T-helper 17 cell (primary cell): ENCODE measurements around the gene TRAP1. TPM values are rescaled to one million over a fixed set of nuclear protein-coding genes. Genes with fewer than 3 reads are reported as not detected.
A peak's percentile ranks its signal among the peaks of the same experiment; 100 is the strongest.

Experiments
- ATAC-seq: fragments of 150-1000 bp; cut with Tn5 transposase; 2 replicates; pipeline ENCODE4 v1.10.0; 2021; ENCODE audit warnings: mild to moderate bottlenecking, moderate library complexity
- DNase-seq, 3 donors: peaks; one replicate each; pipeline versions ENCODE4 v3.0.0 to v3.0.0-alpha.2; 2020 to 2021
- H3K9me3 ChIP-seq: one replicate; pipeline ENCODE4 v1.7.0; 2013; ENCODE audit warnings: low read length, mild to moderate bottlenecking; ENCODE audit not compliant: control insufficient read depth, poor library complexity, severe bottlenecking
- H3K27ac Mint-ChIP-seq: one replicate; pipeline ENCODE4 v1.8.0; 2022; ENCODE audit warnings: mild to moderate bottlenecking, moderate library complexity, mixed read lengths
- H3K27me3 Mint-ChIP-seq: one replicate; pipeline ENCODE4 v1.8.0; 2022; ENCODE audit warnings: mixed read lengths
- H3K36me3 Mint-ChIP-seq: one replicate; pipeline ENCODE4 v1.8.0; 2022; ENCODE audit warnings: low read depth, mixed read lengths
- H3K4me1 Mint-ChIP-seq: one replicate; pipeline ENCODE4 v1.8.0; 2022; ENCODE audit warnings: mild to moderate bottlenecking, mixed read lengths
- H3K4me3 Mint-ChIP-seq: one replicate; pipeline ENCODE4 v1.8.0; 2022; ENCODE audit warnings: mild to moderate bottlenecking, moderate library complexity, mixed read lengths
- total RNA-seq, 4 donors: library from RNA in 2 of 4; stranded (reverse) in 2 of 4; gene quantifications; one replicate each; pipeline ENCODE4 v1.2.3 and lab custom pipeline; 2022 to 2026

TRAP1 gene
- total RNA-seq, 2 donors from 2014 or later, result 77.2 to 80.4 TPM

GRCh38 chr16:3654249-3654991, 62.9 kb downstream of the TRAP1 start, which contains the start of gene DNASE1:
Gene DNASE1, plus strand, starts transcription at chr16:3654691. Its CDS starts 683 bp downstream, at chr16:3655374.
- Mint-ChIP-seq H3K4me1 (peaks cover 10% of the 10 kb centered on the region), H3K36me3 (no peaks in the 10 kb centered on the region), H3K27ac (no peak within 1 kb of the TSS), H3K4me3 (no peak within 1 kb of the TSS), H3K27me3 (no peaks in the 10 kb centered on the region)
- ATAC-seq (peak; percentile 77), DNase-seq (peak in 2 of 3 donors; percentile 15 to 39)
- H3K9me3 ChIP-seq, result no peaks in the 10 kb centered on the region

GRCh38 chr16:3652373-3653195, 64.7 kb downstream of the TRAP1 start:
- Mint-ChIP-seq H3K36me3 (no peaks in the 10 kb centered on the region), H3K4me1 (peaks cover 7% of the 10 kb centered on the region), H3K27me3 (no peaks in the 10 kb centered on the region), H3K27ac (no peak overlapping the region), H3K4me3 (no peak overlapping the region)
- no peak for ATAC-seq
- H3K9me3 ChIP-seq, result no peaks in the 10 kb centered on the region
- no peak for DNase-seq

DNA sequence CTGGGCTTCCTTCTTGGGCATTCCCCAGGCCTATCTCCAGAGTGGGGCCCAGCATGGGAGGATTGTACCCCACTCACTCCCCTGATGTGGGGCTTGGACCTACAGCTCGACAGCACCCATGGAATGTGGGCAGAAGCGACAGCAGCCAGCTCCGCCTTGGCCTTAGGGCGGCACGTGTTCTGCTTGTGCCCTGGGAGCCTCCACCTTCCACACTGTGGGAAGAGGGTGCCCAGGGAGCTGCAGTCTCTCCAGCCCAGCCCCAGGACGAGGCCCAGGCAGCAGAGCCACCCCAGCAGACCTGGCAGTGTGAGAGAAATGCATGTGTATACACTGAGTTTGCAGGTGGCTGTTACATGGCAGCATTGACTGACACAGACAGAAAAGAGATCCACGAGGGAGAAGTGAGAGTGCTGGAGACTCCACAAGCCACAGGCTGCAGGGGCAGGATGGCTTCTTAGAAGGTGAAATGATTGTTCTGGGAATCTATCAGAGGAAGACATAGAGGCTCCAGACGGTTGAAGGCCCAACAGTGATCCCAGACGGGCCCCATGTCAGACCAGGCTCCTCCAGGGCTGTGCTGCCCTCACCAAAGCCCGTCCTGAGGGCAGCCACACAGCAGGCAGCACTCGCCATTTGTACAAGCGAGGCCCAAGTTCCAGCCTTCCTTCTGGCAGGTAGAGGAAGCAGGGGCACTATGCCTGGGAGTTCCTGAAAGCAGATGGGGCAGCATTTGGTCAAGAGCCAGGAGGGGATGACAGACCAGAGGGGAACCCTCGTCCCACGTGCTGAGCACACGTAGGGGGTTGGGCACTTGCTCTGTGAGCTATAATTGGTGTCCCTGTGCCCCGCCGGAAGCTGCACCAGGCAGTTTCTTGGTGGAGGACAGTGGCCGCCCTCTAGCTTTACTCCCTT, 65.6 kb downstream of the TRAP1 start:
- Mint-ChIP-seq H3K36me3 (no peaks in the 10 kb centered on the region), H3K27ac (peak overlapping the region; percentile 21), H3K27me3 (no peaks in the 10 kb centered on the region), H3K4me1 (peaks cover 7% of the 10 kb centered on the region), H3K4me3 (no peak overlapping the region)
- no peak for ATAC-seq
- DNase-seq, result no peak
- no peaks in the 10 kb centered on the region for H3K9me3 ChIP-seq

DNA sequence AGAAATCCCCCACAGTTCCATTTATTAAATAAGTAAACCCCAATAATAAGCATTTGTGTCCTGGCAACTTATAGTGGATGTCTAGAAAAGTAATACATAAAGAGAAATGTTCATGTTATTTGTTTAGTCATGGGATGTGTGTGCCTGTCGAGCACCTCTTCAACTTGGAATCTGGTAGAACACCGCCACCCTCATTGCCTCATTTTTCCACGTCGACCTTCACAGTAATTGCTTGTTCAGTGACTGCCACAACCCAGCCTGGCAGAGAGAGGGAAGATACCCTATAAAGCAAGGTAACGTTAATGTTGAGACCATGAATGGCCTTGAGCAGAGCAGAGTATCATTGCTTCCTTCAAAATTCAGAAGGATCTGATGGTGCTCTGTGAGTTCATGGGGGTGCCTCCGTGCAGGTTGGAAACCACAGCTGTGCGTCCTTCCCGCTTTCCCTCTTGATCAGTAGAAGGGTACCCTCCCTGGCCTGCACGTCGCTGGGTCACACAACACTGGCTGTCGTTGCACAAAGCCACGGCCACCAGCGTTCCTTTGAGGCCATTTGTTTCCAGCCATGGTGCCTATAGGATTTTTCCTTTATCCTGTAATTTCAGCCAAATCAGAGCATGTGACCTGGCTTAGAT, 66.6 kb downstream of the TRAP1 start:
- Mint-ChIP-seq H3K36me3 (no peaks in the 10 kb centered on the region), H3K4me1 (peaks cover 10% of the 10 kb centered on the region), H3K27ac (peak overlapping the region; percentile 21), H3K4me3 (no peak overlapping the region), H3K27me3 (no peaks in the 10 kb centered on the region)
- H3K9me3 ChIP-seq, result no peaks in the 10 kb centered on the region
- ATAC-seq (no peak), DNase-seq (no peak)

- H3K27me3 Mint-ChIP-seq, result no peaks in the 10 kb centered on the region
- no peak overlapping the region for H3K4me3 Mint-ChIP-seq
- ATAC-seq (no peak), DNase-seq (no peak)
- peaks cover 2% of the 10 kb centered on the region for H3K4me1 Mint-ChIP-seq
- no peaks in the 10 kb centered on the region for H3K36me3 Mint-ChIP-seq
- no peak overlapping the region for H3K27ac Mint-ChIP-seq
- H3K9me3 ChIP-seq, result no peaks in the 10 kb centered on the region
These were observed 70.9 kb downstream of the TRAP1 start for GRCh38 chr16:3646348-3646920.

DNA sequence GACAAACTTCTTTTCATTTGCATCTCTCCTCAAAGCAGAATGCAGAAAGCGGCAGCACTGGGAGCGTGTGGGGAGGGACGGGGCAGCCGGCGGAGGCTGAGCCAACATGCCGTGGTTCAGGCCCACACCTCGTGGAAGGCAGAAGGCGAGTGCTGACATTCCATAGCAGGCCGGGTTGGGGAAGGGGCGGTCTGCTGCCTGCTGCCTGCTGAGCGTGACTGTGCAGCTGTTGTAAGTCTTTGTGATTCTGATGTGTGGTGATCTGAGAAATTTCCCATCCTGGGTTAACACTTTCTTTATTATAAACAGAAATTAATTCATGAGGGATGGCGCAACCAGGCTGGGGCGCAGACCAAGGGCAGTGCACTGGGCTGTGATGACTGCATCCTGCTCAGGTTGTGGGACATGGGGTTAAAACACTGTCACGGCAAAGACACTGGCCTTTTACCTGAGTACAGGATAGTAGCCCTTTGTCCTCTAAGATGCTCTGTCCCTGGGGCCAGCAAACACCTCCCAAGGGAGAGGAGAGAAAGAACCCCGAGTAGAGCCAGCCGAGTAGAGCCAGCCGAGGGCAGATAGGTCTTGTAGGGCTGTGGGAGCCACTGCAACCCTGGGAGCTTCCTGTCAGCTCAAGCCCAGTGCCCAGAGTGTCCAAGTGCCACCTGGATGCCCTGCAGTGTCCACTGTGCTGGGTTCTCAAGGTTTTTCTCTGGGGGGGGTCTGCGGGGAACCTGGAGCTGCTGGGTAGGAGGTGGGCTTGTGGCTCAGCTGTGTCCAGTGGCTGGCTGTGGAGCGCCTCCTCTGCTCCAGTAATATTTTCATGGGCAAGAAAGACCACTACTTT, 71.6 kb downstream of the TRAP1 start:
- H3K4me1 Mint-ChIP-seq, result peaks cover 2% of the 10 kb centered on the region
- H3K27me3 Mint-ChIP-seq, result no peaks in the 10 kb centered on the region
- no peaks in the 10 kb centered on the region for H3K9me3 ChIP-seq
- ATAC-seq (no peak), DNase-seq (no peak)
- H3K4me3 Mint-ChIP-seq, result no peak overlapping the region
- no peaks in the 10 kb centered on the region for H3K36me3 Mint-ChIP-seq
- no peak overlapping the region for H3K27ac Mint-ChIP-seq

DNA sequence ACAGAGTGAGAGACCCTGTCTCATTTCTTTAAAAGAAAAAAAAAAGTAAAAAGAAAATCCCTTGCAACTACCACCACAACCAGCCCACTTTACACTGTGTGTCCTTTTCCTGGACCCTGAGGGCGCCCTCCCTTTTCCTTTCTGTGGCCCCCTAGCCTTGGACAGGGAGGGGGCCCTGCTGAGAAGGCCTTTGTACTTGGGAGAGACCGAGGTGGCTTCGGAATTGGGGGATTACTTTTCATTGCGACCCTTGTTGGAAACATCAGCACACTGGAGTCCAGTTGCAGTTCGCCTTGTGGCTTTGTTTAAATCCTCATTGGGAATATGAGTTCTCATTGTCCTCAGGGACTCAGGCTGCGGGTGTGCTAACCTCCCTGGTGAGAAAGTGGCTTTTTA, 72.2 kb downstream of the TRAP1 start:
- Mint-ChIP-seq H3K27ac (no peak overlapping the region), H3K4me3 (no peak overlapping the region), H3K36me3 (no peaks in the 10 kb centered on the region), H3K27me3 (no peaks in the 10 kb centered on the region), H3K4me1 (peaks cover 6% of the 10 kb centered on the region)
- DNase-seq, result no peak
- no peaks in the 10 kb centered on the region for H3K9me3 ChIP-seq
- ATAC-seq, result no peak

DNA sequence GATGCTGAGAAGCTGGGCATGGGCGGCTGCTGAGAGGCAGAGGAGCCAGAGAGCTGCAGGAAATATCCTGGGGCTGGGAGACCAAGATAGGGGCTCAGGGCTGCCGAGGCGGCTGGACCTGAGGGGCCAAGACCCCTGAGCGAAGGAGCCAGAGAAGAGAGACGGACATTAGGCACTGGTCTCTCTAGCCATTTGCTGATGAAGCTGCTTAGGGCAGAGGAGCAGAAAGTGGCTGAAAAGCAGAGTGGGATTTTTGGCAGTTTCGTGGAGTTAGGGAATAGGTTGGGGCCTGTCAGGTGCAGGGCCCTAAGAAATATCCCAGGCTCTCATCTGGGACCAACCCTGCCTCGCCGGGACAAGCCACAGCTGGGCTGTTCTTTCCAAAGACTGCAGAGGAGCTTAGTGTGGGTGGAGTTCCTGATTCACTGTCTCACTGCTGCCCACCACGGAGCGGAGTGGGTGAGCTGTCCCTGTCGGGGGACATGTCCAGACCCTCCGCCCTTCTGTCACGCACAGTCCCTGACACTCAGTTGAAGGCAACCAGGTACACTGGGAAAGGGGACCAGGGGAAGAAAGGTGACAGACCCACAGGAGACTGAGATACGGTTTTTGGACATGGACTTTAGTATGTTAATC, 74.1 kb downstream of the TRAP1 start:
- Mint-ChIP-seq H3K27me3 (no peaks in the 10 kb centered on the region), H3K4me1 (peaks cover 13% of the 10 kb centered on the region), H3K27ac (peak overlapping the region; percentile 29), H3K4me3 (no peak overlapping the region), H3K36me3 (peaks cover 3% of the 10 kb centered on the region)
- no peak for ATAC-seq
- no peak for DNase-seq
- no peaks in the 10 kb centered on the region for H3K9me3 ChIP-seq

- peak overlapping the region; percentile 29 for H3K27ac Mint-ChIP-seq
- H3K27me3 Mint-ChIP-seq, result no peaks in the 10 kb centered on the region
- peaks cover 16% of the 10 kb centered on the region for H3K4me1 Mint-ChIP-seq
- H3K36me3 Mint-ChIP-seq, result peaks cover 3% of the 10 kb centered on the region
- H3K4me3 Mint-ChIP-seq, result no peak overlapping the region
- ATAC-seq (no peak), DNase-seq (no peak)
- no peaks in the 10 kb centered on the region for H3K9me3 ChIP-seq
These were observed 74.8 kb downstream of the TRAP1 start for GRCh38 chr16:3642397-3643094.

GRCh38 chr16:3641801-3642396, 75.4 kb downstream of the TRAP1 start:
- H3K4me1 Mint-ChIP-seq, result peaks cover 22% of the 10 kb centered on the region
- H3K36me3 Mint-ChIP-seq, result peaks cover 3% of the 10 kb centered on the region
- no peak for DNase-seq
- H3K9me3 ChIP-seq, result no peaks in the 10 kb centered on the region
- H3K27me3 Mint-ChIP-seq, result no peaks in the 10 kb centered on the region
- no peak for ATAC-seq
- H3K27ac Mint-ChIP-seq, result peak overlapping the region; percentile 29
- H3K4me3 Mint-ChIP-seq, result no peak overlapping the region
